IPS DF 4.7 (cell line): Measurements from ENCODE around the gene POLD4.

ENCODE experiments used
- DNase-seq: peaks from one replicate; pipeline ENCODE4 v3.0.0-alpha.2; 2013; ENCODE audit warnings: low spot score; ENCODE audit errors: extremely low read depth

The POLD4 gene

GRCh38 chr11:67389477-67389876 is 36.1 kb upstream of the POLD4 start:
- no peak for DNase-seq

DNA sequence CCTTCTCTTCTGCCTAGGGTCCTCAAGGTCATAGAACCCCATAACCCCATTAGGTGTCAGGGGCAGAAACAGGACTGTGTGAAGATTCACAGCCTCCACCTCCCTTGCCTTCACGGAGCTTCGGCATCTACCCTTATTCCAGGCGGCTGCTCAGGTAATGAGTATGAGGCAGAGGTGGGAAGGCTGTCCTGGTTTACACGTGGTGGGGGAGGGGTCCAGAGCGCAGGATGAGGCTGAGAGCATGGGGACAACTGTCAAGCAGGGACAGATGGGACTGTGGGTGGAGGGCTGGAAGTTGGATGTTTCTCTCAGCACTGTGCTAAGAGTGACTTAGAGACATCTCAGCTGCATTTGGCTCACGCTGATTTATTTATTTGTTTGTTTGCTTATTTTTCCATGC is 34.2 kb upstream of the POLD4 start:
- no peak for DNase-seq

DNA sequence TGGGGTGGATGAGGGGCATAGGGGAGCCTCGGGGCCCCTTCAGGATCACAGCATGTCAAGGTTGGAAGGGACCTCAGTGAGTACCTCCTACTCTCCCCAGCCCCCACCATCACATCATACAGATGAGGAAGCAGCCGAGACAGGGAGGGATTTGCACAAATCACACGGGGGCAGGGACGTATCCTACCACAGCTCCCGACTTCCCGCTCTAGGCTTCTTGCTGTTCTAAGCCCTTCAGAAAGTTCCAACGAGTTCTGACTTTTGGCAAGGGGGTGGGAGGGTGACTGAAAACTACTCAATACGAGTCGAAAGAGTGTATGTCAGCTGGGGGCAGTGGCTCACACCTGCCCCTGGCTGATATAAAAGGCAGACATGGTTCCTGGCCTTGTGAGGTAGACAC is 33.7 kb upstream of the POLD4 start:
- no peak for DNase-seq

- no peak for DNase-seq
Measured at GRCh38 chr11:67384851-67385366, 31.6 kb upstream of the POLD4 start.

DNA sequence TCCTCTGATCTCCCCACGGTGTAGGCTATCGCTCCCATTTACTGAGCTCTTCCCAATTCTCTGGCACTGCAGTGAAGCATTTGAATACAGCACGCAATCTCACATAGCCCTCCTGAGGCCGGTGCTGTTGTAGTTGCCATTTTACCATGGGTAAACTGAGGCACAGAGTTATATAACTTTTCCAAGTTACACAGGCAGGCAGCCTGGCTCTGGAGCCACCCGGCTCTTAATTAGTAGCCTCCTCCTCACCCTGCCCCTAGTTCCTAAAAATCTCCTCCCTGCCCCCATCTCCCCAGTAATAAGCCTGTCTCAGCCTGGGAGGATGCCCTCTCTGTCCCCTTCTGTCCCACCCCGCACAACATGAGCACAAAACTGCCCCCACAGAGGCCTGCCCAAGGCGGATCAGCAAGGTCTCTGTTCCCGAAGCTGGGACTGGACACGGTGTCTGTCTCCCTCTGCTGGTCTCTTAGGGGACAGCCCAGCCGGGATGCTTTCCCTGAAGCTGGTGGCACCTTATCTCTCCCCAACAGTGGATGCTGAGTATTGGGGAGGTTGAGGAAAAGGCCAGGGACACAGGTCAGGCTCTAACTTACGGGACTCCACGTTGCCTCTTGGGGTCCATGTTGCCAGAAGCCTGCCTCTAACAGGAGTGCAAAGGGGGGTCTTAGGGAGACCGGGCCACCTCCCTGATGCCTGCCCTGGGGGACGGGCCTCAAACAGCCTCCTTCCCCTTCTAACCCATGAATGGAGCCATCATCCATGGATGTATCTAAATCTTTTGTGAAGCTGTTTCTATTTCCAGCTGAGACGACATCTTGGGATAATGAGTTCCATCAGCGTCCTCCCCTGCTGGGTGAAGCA is 29.2 kb upstream of the POLD4 start:
- DNase-seq, result no peak

DNA sequence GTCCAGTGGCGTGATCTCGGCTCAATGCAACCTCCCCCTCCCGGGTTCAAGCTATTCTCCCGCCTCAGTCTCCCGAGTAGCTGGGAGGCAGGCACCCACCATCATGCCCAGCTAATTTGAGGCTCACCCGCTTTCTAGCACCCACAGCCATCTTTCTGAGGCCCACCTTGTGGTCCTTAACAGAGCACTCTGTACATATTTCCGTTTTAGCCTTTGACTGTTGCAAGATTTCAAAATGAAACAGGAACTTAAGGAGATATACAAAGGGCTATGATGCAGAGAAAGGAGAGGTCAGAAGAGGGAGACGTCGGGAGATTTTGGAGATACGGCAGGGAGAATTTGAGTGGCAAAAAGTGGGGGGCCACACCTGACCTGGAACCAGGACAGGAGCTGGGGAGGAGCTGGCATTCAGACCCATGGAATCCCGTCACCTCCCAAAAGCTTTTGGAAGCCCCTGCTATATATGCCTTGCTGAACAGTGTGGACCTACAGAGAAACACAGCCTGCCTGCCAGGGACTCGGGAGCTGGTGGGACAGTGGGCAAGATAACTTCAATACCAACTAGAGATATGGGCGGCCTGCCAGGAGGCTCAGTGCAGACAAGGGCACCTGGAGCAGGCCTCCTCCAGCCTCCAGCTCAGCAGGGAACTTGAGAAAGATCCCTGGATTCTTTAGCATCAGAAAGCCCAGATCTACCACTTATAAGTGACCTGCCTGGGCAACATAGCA is 28.1 kb upstream of the POLD4 start:
- no peak for DNase-seq

GRCh38 chr11:67379061-67380058 is 26.0 kb upstream of the POLD4 start:
- no peak for DNase-seq

- no peak for DNase-seq
Measured at GRCh38 chr11:67378544-67378943, 25.2 kb upstream of the POLD4 start.

GRCh38 chr11:67376873-67377808 is 23.8 kb upstream of the POLD4 start:
- DNase-seq, result no peak

DNA sequence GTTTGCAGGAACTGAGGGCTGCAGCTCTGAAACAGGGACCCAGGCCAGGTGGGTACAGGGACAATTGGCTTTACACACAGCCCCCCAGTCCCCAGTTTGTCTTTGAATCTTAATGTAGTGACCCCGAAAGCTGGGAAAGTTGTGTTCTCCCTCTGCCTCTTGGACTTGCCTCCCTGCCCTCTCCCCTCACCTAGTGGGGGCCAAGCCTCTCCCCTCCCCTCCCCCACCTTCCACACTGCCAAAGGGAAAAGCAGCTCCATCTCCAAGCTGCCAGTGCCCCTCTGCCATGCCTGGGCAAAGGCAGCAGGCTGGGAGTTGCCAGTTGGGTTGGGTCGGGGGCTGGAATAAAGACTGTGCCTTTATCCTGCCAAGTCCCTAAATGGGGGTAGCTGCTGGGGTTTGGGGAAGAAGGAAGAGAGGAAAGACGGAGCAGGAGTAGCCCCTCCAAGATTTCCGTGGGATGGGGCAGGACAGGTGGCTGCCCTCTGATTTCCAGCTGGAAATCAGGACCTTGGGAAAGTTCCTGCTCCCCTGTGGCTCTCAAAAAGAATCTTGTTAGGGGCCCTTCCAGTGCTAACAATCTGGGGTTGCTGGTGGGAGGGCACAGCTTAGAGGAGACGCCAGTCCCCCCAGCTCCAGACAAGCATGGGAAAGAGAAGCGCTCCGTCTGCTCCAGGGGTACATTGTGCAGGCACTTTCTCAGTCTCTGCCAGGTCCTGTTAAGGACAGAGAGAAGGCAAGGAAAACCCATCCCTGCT is 22.9 kb upstream of the POLD4 start:
- DNase-seq, result no peak

- DNase-seq, result no peak
Measured at GRCh38 chr11:67375320-67376055, 22.1 kb upstream of the POLD4 start.

- no peak for DNase-seq
Measured at GRCh38 chr11:67374571-67375281, 21.4 kb upstream of the POLD4 start.

DNA sequence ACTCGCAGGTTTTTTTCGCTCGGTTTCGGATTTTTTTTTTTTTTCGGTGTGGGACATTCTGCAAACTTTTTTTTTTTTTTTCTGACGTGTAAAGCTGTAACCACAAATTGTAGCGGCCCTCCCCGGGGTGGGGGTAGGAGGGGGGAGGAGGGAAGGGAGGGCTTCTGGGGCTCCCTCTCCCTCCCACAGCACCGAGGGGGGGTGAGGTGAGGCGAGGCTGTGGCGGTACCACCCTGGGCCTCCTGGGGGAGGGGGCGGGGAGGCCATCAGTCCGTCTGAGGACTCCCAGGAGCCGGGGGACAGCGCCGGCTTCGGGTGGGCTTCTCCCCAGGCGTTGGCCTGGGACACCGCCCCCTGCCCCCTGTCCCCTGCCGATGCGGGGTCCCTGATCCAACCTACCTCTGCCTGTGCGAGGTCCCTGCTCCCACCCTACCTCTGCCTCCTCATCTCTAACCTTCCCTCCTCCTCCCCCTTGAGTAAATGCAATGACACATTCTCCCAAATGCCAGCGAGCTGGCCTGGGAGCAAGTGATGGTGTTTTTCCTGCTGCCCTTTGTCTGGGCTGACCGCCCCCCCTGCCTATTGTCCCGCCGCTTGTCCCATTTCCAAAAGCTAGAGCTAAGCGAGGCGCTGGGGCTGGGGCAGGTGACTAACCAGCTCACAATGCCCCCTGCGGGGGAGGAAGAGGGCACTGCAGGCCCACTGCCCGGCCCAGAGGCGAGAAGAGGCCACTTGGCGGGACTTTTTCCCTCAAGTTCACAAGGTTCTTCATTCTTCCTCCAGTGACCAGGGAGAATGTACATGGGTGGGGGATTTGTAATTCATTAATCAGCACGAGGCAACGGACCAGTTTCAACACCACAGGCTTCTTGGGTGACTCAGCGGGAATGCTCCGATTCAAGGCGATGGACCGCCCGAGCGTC is 20.6 kb upstream of the POLD4 start:
- DNase-seq, result no peak

- no peak for DNase-seq
Measured at GRCh38 chr11:67372993-67373647, 19.8 kb upstream of the POLD4 start, which contains the start of gene CLCF1. Gene CLCF1 (minus strand): TSS chr11:67373598. CDS start chr11:67373539, 59 bp downstream.

DNA sequence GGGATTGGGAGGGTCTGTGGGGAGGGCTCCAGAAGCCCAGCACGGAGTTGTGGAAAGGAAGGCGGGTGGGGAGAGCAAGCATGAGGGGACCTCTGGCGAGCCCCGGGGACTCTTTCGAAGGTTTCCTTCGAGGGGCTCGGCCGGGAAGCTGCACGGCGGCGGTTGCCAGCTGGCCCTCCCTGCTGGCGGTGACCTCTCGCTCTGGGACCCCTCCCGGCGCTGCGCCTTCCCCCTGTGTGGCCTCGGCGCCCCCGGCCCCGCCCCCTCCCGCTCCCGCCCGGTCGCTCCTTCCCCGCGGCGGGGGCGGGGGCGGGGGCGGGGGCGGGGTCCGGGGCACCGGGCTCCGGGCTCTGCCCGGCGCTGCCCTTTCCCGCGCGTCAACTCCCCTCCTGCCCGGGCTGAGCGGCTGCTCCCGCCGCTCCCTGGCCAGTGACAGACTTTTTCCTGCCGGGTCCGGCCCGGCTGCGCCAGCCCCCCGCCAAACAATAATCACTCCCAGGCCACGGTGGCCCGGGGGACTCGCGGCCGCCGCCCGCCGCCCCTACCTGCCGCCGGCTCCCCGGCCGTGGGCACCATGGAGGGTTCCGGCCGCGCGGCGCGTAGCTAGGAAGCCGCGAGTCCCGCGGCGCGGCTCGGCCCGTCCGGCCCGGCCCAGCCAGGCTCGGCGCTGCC is 19.1 kb upstream of the POLD4 start:
- DNase-seq, result no peak

- no peak for DNase-seq
Measured at GRCh38 chr11:67371911-67372320, 18.6 kb upstream of the POLD4 start.
